ENCODE results near the gene ZBTB49. TPM values are rescaled to one million over a fixed set of nuclear protein-coding genes. Genes with fewer than 3 reads are reported as not detected.

Gene ZBTB49
- total and polyA plus RNA-seq, 2 of the 13 experiments (the other 11 are each of a cell fraction or from before 2014, with no cell fraction given) = 3.3 to 4.3 TPM

GRCh38 chr4:4316150-4316495 lies 26.1 kb downstream of the ZBTB49 start (continued):
- TF ChIP-seq ARID4A (CRISPR knock-in tag; IDR thresholded peaks at IDR 0.05; ENCODE audit: borderline replicate concordance) (no peak), ZNF33A (CRISPR knock-in tag; IDR thresholded peaks at IDR 0.05; ENCODE audit: borderline replicate concordance) (no peak), ZNF207 (IDR thresholded peaks at IDR 0.05; ENCODE audit: borderline replicate concordance) (no peak), RBFOX2 (IDR thresholded peaks at IDR 0.05; ENCODE audit: low read depth, low read length) (no peak), E2F5 (CRISPR knock-in tag; conservative IDR thresholded peaks at IDR 0.05) (no peak), NFE2L1 (CRISPR knock-in tag; IDR thresholded peaks at IDR 0.05; ENCODE audit: borderline replicate concordance) (no peak)

GRCh38 chr4:4317496-4318232 lies 27.6 kb downstream of the ZBTB49 start:
- CTCF ChIA-PET (ENCODE audit: low intra/inter-chr PET ratio, low total read pairs) = no interaction called here
- Histone ChIP-seq H3K4me2 (ENCODE audit: low read depth, low read length) (no peak overlapping the region), H3K4me3 (replicated peaks in 1 of 3; ENCODE audit: insufficient read depth in 1 of 3, low read depth in 2 of 3, low read length in 3 of 3) (no peak overlapping the region), H3K9ac (ENCODE audit: insufficient read depth, low read depth, low read length) (no peak overlapping the region), H3K4me1 (ENCODE audit: insufficient read depth, low read length) (no peaks in the 10 kb centered on the region), H3K79me2 (ENCODE audit: insufficient read depth, low read length) (no peaks in the 10 kb centered on the region), H3K36me3 (replicated peaks in 1 of 2; ENCODE audit: control insufficient read depth in 1 of 2, insufficient read depth in 2 of 2, low read length in 2 of 2) (peaks cover 16 to 41% of the 10 kb centered on the region in 2 experiments; a peak in 4 of 5 replicates), H2AFZ (ENCODE audit: low read length) (no peak overlapping the region), H3K9me3 (ENCODE audit: low read length) (no peaks in the 10 kb centered on the region), H4K20me1 (ENCODE audit: insufficient read depth, low read length) (no peaks in the 10 kb centered on the region), H3K27ac (ENCODE audit: extremely low read length, insufficient read depth, low read length) (no peak overlapping the region), H3K27me3 (ENCODE audit: control insufficient read depth in 1 of 2, insufficient read depth in 2 of 2, low read length in 2 of 2) (no peaks in the 10 kb centered on the region)
- DNase-seq (ENCODE audit: low spot score) (no peak), FAIRE-seq (no peak), ATAC-seq (no peak)
- intact Hi-C loops (cut with micrococcal nuclease; ENCODE audit: unreplicated experiment) = no loop called here
- no TSS peak for BruUV-seq (replicated peaks)
- POLR2A ChIA-PET = no interaction called here
- in situ Hi-C loops (cut with HindIII; ENCODE audit: extremely low pct_ligation_motif_present, low pct_unique_long_range_greater_than_20kb) = no loop called here
- WGBS (ENCODE audit: low lambda C conversion rate) = 95% methylated on average over 22 of the region's 23 CpGs
- TF ChIP-seq KLF16 (CRISPR knock-in tag; IDR thresholded peaks at IDR 0.05) = no peak
- TF ChIP-seq DBP (CRISPR knock-in tag; IDR thresholded peaks at IDR 0.05; ENCODE audit: not compliant biosample characterization) = no peak
- TF ChIP-seq, protein P1, sequence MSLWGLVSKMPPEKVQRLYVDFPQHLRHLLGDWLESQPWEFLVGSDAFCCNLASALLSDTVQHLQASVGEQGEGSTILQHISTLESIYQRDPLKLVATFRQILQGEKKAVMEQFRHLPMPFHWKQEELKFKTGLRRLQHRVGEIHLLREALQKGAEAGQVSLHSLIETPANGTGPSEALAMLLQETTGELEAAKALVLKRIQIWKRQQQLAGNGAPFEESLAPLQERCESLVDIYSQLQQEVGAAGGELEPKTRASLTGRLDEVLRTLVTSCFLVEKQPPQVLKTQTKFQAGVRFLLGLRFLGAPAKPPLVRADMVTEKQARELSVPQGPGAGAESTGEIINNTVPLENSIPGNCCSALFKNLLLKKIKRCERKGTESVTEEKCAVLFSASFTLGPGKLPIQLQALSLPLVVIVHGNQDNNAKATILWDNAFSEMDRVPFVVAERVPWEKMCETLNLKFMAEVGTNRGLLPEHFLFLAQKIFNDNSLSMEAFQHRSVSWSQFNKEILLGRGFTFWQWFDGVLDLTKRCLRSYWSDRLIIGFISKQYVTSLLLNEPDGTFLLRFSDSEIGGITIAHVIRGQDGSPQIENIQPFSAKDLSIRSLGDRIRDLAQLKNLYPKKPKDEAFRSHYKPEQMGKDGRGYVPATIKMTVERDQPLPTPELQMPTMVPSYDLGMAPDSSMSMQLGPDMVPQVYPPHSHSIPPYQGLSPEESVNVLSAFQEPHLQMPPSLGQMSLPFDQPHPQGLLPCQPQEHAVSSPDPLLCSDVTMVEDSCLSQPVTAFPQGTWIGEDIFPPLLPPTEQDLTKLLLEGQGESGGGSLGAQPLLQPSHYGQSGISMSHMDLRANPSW (CRISPR knock-in tag; IDR thresholded peaks at IDR 0.05; ENCODE audit: borderline replicate concordance) = no peak
- no peak for TF ChIP-seq NR1H2 (CRISPR knock-in tag; IDR thresholded peaks at IDR 0.05; ENCODE audit: borderline replicate concordance, low read depth)
- no peak for TF ChIP-seq POGZ (CRISPR knock-in tag; IDR thresholded peaks at IDR 0.05)
